Right cardiac atrium (tissue), 5 donors: Measurements from ENCODE around the gene DPEP2NB. TPM values are rescaled to one million over a fixed set of nuclear protein-coding genes. Genes with fewer than 3 reads are reported as not detected.
"Not testable (repeated sequence)": the region's sequence is repeated elsewhere in the genome, so short reads cannot be mapped to it uniquely, and the experiment has no call there.

Source experiments
- ATAC-seq, 2 donors: fragments of 200-7000 bp; cut with Tn5 transposase; one replicate each; pipeline versions ENCODE4 v1.8.0 to v1.9.1; 2020; ENCODE audit warnings: moderate library complexity in 2 of 2, mild to moderate bottlenecking in 1 of 2
- DNase-seq, 3 donors: peaks; one replicate each; pipeline ENCODE4 v3.0.0-alpha.2; 2020
- H3K27ac ChIP-seq: one replicate; pipeline ENCODE4 v1.5.1; 2013; ENCODE audit warnings: mild to moderate bottlenecking, low read length, control low read depth, moderate library complexity
- H3K27me3 ChIP-seq: one replicate; pipeline ENCODE4 v1.6.1; 2013; ENCODE audit not compliant: control insufficient read depth, insufficient read depth
- H3K4me1 ChIP-seq: one replicate; pipeline ENCODE4 v1.6.1; 2013; ENCODE audit warnings: low read length; ENCODE audit not compliant: control insufficient read depth, insufficient read depth
- H3K4me3 ChIP-seq: one replicate; pipeline ENCODE4 v1.5.1; 2013; ENCODE audit warnings: low read length, control low read depth
- H3K9me3 ChIP-seq: one replicate; pipeline ENCODE4 v1.6.1; 2013; ENCODE audit warnings: low read length; ENCODE audit not compliant: control insufficient read depth
- WGBS: extraction: QIAGEN DNeasy Blood & Tissue Kit; methylation state at CpG from one replicate; pipeline ENCODE4 v1.1.7; 2013; 5-methylcytosine and 5-hydroxymethylcytosine counted together
- intact Hi-C, 4 donors: fragments of 100-400 bp; cut with DNase I; formaldehyde crosslinking; loops; one replicate each; pipeline versions ENCODE4 v1.11.0 to v1.14.0; 2022 to 2023
- polyA plus RNA-seq: library from polyadenylated mRNA; stranded (reverse); fragments of 200-250 nt; gene quantifications from one replicate; pipeline ENCODE4 v1.2.3, GENCODE V29; 2013
- total RNA-seq, 4 donors: library from RNA; stranded (reverse); fragmentation: NEBNext Ultra II Directional; extraction: Animal tissue kit (Norgen Biotek cat#: 25700); gene quantifications; one replicate each; pipeline ENCODE4 v1.2.1, GENCODE V29; 2021
- donor health status: healthy with polysubstance abuse.
- donor health status: DM: no; HTN: yes; CAD: no.
- donor health status: DM: no; HTN: no; CAD: no.
- donor health status: DM: no; HTN: yes; CAD: no; lungs with severe emphysema.
- donor health status: DM: yes; HTN: yes; CAD: no.

The DPEP2NB gene
- total and polyA plus RNA-seq, 5 donors: not detected

GRCh38 chr16:67996666-67997065 is 19.0 kb downstream of the DPEP2NB start:
- WGBS: 95% methylated on average over 5 of the region's 5 CpGs
- no peak overlapping the region for H3K27ac ChIP-seq
- no peaks in the 10 kb centered on the region for H3K27me3 ChIP-seq
- no peak for ATAC-seq
- H3K4me1 ChIP-seq: peaks cover 4% of the 10 kb centered on the region
- H3K9me3 ChIP-seq: no peaks in the 10 kb centered on the region
- intact Hi-C loops: loop anchor here in 2 of 4 donors (10.0 kb wide), 2 partner anchors 228 to 238 kb away; partner anchors contain the start of gene ESRP2 (in 1 of the 2)
- no peak overlapping the region for H3K4me3 ChIP-seq
- DNase-seq: no peak

- Histone ChIP-seq H3K27ac (no peak overlapping the region), H3K4me1 (peaks cover 4% of the 10 kb centered on the region), H3K27me3 (no peaks in the 10 kb centered on the region), H3K9me3 (no peaks in the 10 kb centered on the region), H3K4me3 (no peak overlapping the region)
- DNase-seq (no peak), ATAC-seq (no peak)
- intact Hi-C loops: loop anchor here in 2 of 4 donors (10.0 kb wide), 2 partner anchors 229 to 239 kb away; partner anchors contain the start of gene ESRP2 (in 1 of the 2)
- WGBS: 83% methylated on average over 5 of the region's 5 CpGs
Measured at GRCh38 chr16:67995423-67995822, 20.3 kb downstream of the DPEP2NB start.

- peak overlapping the region; percentile 16 for H3K27ac ChIP-seq
- WGBS: 54% methylated on average over 5 of the region's 6 CpGs
- H3K9me3 ChIP-seq, H3K4me1 ChIP-seq, DNase-seq, H3K4me3 ChIP-seq, H3K27me3 ChIP-seq, ATAC-seq: not testable (repeated sequence)
- intact Hi-C loops: loop anchor here in 2 of 4 donors (10.0 kb wide), 2 partner anchors 231 to 241 kb away; partner anchors contain the start of gene ESRP2 (in 1 of the 2)
Measured at GRCh38 chr16:67994040-67994408, 21.7 kb downstream of the DPEP2NB start.

GRCh38 chr16:67993207-67994039 is 22.3 kb downstream of the DPEP2NB start:
- Histone ChIP-seq H3K27me3 (no peaks in the 10 kb centered on the region), H3K9me3 (no peaks in the 10 kb centered on the region), H3K4me1 (peaks cover 4% of the 10 kb centered on the region), H3K27ac (peak overlapping the region; percentile 16), H3K4me3 (peak overlapping the region; percentile 31)
- 9% methylated on average over 39 of the region's 39 CpGs for WGBS
- DNase-seq (peak; percentile 88 to 96 (median 94)), ATAC-seq (peak; percentile 93)
- intact Hi-C loops: loop anchor here in 3 of 4 donors (2.0 to 10.0 kb wide), 4 partner anchors 71 to 241 kb away; partner anchors contain the start of gene ESRP2 (in 1 of the 3)

- DNase-seq (no peak), ATAC-seq (peak; percentile 13 to 24)
- intact Hi-C loops: loop anchor here in 3 of 4 donors (2.0 to 10.0 kb wide), 4 partner anchors 72 to 242 kb away; partner anchors contain the start of gene ESRP2 (in 1 of the 3)
- Histone ChIP-seq H3K4me1 (peaks cover 4% of the 10 kb centered on the region), H3K9me3 (no peaks in the 10 kb centered on the region), H3K27me3 (no peaks in the 10 kb centered on the region), H3K27ac (no peak overlapping the region), H3K4me3 (no peak overlapping the region)
- 77% methylated on average over 20 of the region's 20 CpGs for WGBS
Measured at GRCh38 chr16:67992661-67993206, 23.0 kb downstream of the DPEP2NB start.

- WGBS: 75% methylated on average over 6 of the region's 6 CpGs
- intact Hi-C loops: loop anchor here in 2 of 4 donors (10.0 kb wide), 2 partner anchors 235 to 245 kb away; partner anchors contain the start of gene ESRP2 (in 1 of the 2)
- no peak overlapping the region for H3K4me3 ChIP-seq
- no peak for ATAC-seq
- DNase-seq: peak in 1 of 3 donors; percentile 17
- H3K27ac ChIP-seq: no peak overlapping the region
- peaks cover 5% of the 10 kb centered on the region for H3K4me1 ChIP-seq
- no peaks in the 10 kb centered on the region for H3K9me3 ChIP-seq
- H3K27me3 ChIP-seq: no peaks in the 10 kb centered on the region
Measured at GRCh38 chr16:67990018-67990386, 25.7 kb downstream of the DPEP2NB start.

GRCh38 chr16:67989322-67990017 is 26.2 kb downstream of the DPEP2NB start:
- WGBS: 81% methylated on average over 8 of the region's 8 CpGs
- Histone ChIP-seq H3K27ac (no peak overlapping the region), H3K9me3 (no peaks in the 10 kb centered on the region), H3K27me3 (no peaks in the 10 kb centered on the region), H3K4me1 (peaks cover 8% of the 10 kb centered on the region), H3K4me3 (no peak overlapping the region)
- intact Hi-C loops: loop anchor here in 2 of 4 donors (10.0 kb wide), 3 partner anchors 55 to 245 kb away; partner anchors contain the start of gene ESRP2 (in 1 of the 2)
- DNase-seq (peak in 1 of 3 donors; percentile 0), ATAC-seq (no peak)

- Histone ChIP-seq H3K4me3 (no peak overlapping the region), H3K27ac (no peak overlapping the region), H3K9me3 (no peaks in the 10 kb centered on the region), H3K4me1 (peaks cover 5% of the 10 kb centered on the region), H3K27me3 (no peaks in the 10 kb centered on the region)
- intact Hi-C loops: loop anchor here in 1 of 4 donors (10.0 kb wide), 1 partner anchor 56 kb away; no protein-coding TSS in a partner anchor
- no peak for ATAC-seq
- WGBS: 80% methylated on average over 3 of the region's 3 CpGs
- no peak for DNase-seq
Measured at GRCh38 chr16:67988675-67989074, 27.0 kb downstream of the DPEP2NB start.

- 55% methylated on average over 11 of the region's 11 CpGs for WGBS
- intact Hi-C loops: loop anchor here in 1 of 4 donors (10.0 kb wide), 1 partner anchor 57 kb away; no protein-coding TSS in a partner anchor
- no peak overlapping the region for H3K4me3 ChIP-seq
- no peaks in the 10 kb centered on the region for H3K27me3 ChIP-seq
- no peaks in the 10 kb centered on the region for H3K9me3 ChIP-seq
- ATAC-seq (peak; percentile 68 to 78), DNase-seq (peak; percentile 47 to 65 (median 58))
- H3K27ac ChIP-seq: peak overlapping the region; percentile 9
- peaks cover 4% of the 10 kb centered on the region for H3K4me1 ChIP-seq
Measured at GRCh38 chr16:67987460-67988160, 28.1 kb downstream of the DPEP2NB start.

- no peak for ATAC-seq
- no peak overlapping the region for H3K4me3 ChIP-seq
Measured at GRCh38 chr16:67986949-67987348, 28.8 kb downstream of the DPEP2NB start.

More at GRCh38 chr16:67986949-67987348, 28.8 kb downstream of the DPEP2NB start:
- intact Hi-C loops: loop anchor here in 1 of 4 donors (10.0 kb wide), 1 partner anchor 58 kb away; no protein-coding TSS in a partner anchor
- H3K4me1 ChIP-seq: peaks cover 4% of the 10 kb centered on the region
- H3K27me3 ChIP-seq: no peaks in the 10 kb centered on the region
- no peaks in the 10 kb centered on the region for H3K9me3 ChIP-seq
- peak in 1 of 3 donors; percentile 20 for DNase-seq
- H3K27ac ChIP-seq: no peak overlapping the region
- WGBS: 91% methylated on average over 5 of the region's 5 CpGs
